ENCODE measurements around the gene SEMA6A.

SEMA6A gene

GRCh38 chr5:116575326-116576052 lies 866 bp upstream of the SEMA6A start:
- DNase-seq, result no peak

- DNase-seq, result peak in 2 of 3 experiments; percentile 65 to 70
These were observed 789 bp downstream of the SEMA6A start for GRCh38 chr5:116573702-116574366.

GRCh38 chr5:116573279-116573701 lies 1.3 kb downstream of the SEMA6A start:
- DNase-seq, result peak in 2 of 3 experiments; percentile 75 to 79

GRCh38 chr5:116572350-116573278 lies 2.0 kb downstream of the SEMA6A start:
- DNase-seq, result peak in 2 of 3 experiments; percentile 78 to 84

GRCh38 chr5:116571568-116572349 lies 2.9 kb downstream of the SEMA6A start:
- DNase-seq, result peak in 2 of 3 experiments; percentile 61 to 77

GRCh38 chr5:116569999-116570398 lies 4.6 kb downstream of the SEMA6A start:
- DNase-seq, result no peak

- DNase-seq, result no peak
These were observed 7.5 kb downstream of the SEMA6A start for GRCh38 chr5:116567106-116567505.

GRCh38 chr5:116566251-116566650 lies 8.4 kb downstream of the SEMA6A start:
- DNase-seq, result no peak

- DNase-seq, result no peak
These were observed 9.7 kb downstream of the SEMA6A start for GRCh38 chr5:116564756-116565490.

- DNase-seq, result no peak
These were observed 10.3 kb downstream of the SEMA6A start for GRCh38 chr5:116564312-116564711.

- DNase-seq, result no peak
These were observed 10.8 kb downstream of the SEMA6A start for GRCh38 chr5:116563736-116564308.

- no peak for DNase-seq
These were observed 12.0 kb downstream of the SEMA6A start for GRCh38 chr5:116562669-116563068.

GRCh38 chr5:116561658-116562057 lies 13.0 kb downstream of the SEMA6A start:
- DNase-seq, result no peak

GRCh38 chr5:116559673-116560164 lies 14.9 kb downstream of the SEMA6A start:
- no peak for DNase-seq

GRCh38 chr5:116559239-116559638 lies 15.4 kb downstream of the SEMA6A start:
- DNase-seq, result no peak

GRCh38 chr5:116557669-116558271 lies 16.9 kb downstream of the SEMA6A start:
- peak in 2 of 3 experiments; percentile 18 to 36 for DNase-seq

GRCh38 chr5:116554764-116555163 lies 19.9 kb downstream of the SEMA6A start:
- DNase-seq, result peak in 2 of 3 experiments; percentile 12 to 67

- DNase-seq, result no peak
These were observed 21.3 kb downstream of the SEMA6A start for GRCh38 chr5:116553366-116553765.

- no peak for DNase-seq
These were observed 24.5 kb downstream of the SEMA6A start for GRCh38 chr5:116550082-116550481.

GRCh38 chr5:116546743-116547124 lies 27.9 kb downstream of the SEMA6A start:
- no peak for DNase-seq
